Measurements from ENCODE around the gene TNIP1. TPM values are rescaled to one million over a fixed set of nuclear protein-coding genes. Genes with fewer than 3 reads are reported as not detected.
A peak's percentile ranks its signal among the peaks of the same experiment; 100 is the strongest.

Gene TNIP1
- polyA plus RNA-seq, 3 donors: 62.7 to 264 (median 97.5) TPM

DNA sequence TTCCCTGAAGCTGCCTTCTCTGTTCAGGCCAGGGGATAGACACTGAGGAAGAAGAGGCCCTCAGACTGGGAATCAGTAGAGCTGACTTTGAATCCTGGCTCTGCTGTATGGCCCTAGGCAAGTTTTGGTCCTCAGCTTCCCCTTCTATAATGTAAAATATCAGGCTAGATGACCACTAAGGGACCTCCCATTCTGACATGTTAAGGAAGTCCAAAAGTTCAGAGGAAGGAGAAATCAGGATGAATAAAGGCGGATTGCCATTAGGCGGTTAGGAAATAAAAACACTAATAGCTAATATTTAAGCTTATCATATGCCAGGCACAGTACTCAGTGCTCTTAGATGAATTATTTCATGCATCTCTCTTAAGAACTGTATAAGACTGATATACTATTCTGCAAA, 8.9 kb upstream of the TNIP1 start:
- 54 to 70% (median 64%) methylated on average over 2 of the region's 2 CpGs for WGBS, 3 donors
- H3K27ac ChIP-seq (ENCODE audit: low read depth, low read length): no peak overlapping the region

DNA sequence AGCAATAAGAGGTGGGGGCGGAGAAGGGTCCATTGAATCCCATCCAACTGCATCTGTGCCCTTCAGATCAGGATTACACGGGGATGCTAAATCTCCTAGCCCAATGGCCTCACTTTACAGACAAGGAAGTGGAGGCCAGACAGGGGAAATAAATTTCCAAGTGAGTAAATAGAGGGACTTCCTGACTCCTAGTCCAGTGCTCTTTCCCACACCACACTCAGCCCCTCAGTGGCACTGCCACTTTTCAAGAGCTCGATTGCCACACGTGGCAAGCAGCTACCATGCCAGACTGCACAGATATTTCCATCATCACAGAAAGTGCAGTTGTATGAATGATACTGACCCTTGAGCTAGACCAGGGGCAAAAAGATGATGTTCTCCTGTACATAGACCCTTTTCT, 8.2 kb upstream of the TNIP1 start:
- no peak overlapping the region for H3K27ac ChIP-seq (ENCODE audit: low read depth, low read length)
- 76 to 84% (median 84%) methylated on average over 4 of the region's 4 CpGs for WGBS, 3 donors

- no peak overlapping the region for H3K27ac ChIP-seq (ENCODE audit: low read depth, low read length)
- WGBS, 3 donors: 84 to 92% (median 88%) methylated on average over 7 of the region's 7 CpGs
These were observed 6.7 kb upstream of the TNIP1 start for GRCh38 chr5:151087486-151087885.

DNA sequence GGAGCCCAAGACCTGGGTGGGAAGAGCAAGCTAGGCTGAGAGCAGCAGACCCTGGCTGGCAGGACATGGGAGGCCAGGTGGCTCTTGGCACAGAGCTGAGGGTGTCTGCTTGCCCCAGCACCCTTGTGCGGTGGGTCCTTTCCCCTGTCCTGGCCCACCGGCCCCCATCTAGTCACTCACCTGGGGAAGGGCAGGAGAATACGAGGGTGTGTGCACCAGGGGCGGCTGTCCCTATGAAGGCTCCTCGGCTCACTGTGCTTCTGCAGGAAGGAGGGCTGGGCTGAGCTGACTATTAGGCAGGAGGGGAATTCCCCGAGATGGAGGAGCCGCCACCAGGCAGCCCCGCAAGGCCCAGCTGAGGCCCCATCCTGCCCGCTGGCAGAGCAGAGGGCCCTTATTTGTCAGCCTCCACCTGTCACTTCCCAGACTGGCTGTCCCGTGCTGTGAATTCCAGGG, 6.1 kb upstream of the TNIP1 start:
- H3K27ac ChIP-seq (ENCODE audit: low read depth, low read length): no peak overlapping the region
- WGBS, 3 donors: 41 to 71% (median 41%) methylated on average over 10 of the region's 10 CpGs

DNA sequence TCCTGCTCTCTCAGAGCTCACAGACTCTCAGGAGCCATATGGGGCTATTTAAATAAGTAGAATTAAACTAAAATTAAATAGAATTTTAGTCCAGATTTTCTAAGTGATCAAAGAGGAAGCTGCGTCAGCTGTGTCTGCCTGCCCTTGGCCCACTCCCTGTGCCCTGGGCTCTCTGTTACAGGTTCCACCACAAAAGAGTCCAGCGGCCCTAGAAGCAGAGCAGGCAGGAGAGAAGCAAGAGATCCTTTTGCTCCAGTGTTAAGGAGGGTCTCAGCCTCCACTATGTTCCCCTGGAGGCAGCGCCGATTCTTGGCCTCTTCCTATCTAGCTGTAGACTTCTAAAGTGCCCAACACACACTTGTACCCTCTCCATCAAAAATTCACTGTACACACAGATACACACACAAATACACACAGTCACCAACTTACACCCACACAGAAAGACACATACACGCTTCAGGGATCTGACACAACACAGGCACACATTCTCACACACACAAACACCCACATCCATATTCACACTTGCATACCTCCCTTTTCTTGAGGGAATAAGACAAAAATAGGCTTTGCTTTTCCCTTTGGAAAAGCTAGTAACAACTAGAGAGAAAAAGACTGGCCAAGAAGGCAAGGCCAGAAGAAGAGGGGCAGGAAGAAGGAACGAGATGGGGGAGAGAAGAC, 5.5 kb upstream of the TNIP1 start:
- peak overlapping the region; percentile 28 for H3K27ac ChIP-seq (ENCODE audit: low read depth, low read length)
- WGBS, 3 donors: 53 to 87% (median 55%) methylated on average over 6 of the region's 6 CpGs

GRCh38 chr5:151085517-151086041, 4.7 kb upstream of the TNIP1 start:
- 15 to 47% (median 17%) methylated on average over 9 of the region's 9 CpGs for WGBS, 3 donors
- peak overlapping the region; percentile 74 for H3K27ac ChIP-seq (ENCODE audit: low read depth, low read length)

DNA sequence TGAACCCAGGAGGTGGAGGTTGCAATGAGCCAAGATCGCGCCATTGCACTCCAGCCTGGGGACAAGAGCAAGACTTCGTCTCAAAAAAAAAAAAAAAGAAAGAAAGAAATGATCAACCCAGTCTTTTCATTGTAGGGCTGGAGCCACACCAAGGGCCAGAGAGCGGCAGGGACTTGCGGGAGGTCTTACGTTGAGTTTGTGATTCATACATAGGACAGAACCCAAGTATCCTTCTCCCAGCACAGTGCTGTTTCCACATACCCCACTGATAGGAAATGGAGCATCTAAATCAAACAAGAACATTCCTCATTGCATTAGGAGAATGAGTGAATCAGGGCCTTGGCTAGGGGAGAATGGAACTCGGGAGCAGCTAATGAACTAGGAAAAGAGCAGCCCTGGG, 3.5 kb upstream of the TNIP1 start:
- 83 to 97% (median 92%) methylated on average over 7 of the region's 7 CpGs for WGBS, 3 donors
- H3K27ac ChIP-seq (ENCODE audit: low read depth, low read length): no peak overlapping the region

DNA sequence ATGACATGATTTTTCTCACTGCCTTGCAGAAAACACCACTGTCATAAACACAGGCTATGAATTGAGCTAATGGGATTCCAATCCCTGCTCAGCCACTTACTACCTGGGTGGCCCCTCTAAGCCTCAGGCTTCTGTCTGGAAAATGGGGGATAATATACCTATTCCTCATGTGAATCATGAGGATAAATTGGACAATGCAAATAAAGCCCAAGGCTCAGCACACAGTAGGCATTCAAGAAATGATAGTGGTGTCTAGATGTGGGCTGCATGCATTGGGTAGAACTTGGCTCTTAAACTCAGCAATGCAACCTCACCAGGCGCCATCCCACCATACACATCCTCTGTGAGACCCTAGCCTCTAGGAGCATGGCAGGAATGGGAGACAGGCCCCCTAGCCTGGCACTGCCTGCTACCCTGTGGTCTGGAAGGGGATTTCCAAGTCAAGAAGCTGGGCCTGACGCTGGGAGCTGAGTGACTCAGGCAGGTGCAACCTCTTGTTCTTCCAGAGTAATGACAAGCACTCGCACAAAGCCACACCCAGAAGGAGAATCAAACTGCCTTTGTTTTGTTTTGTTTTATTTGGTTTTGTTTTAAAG, 2.3 kb upstream of the TNIP1 start:
- H3K27ac ChIP-seq (ENCODE audit: low read depth, low read length): no peak overlapping the region
- 74 to 81% (median 80%) methylated on average over 3 of the region's 3 CpGs for WGBS, 3 donors

- WGBS, 3 donors: 61 to 72% (median 65%) methylated on average over 6 of the region's 6 CpGs
- no peak overlapping the region for H3K27ac ChIP-seq (ENCODE audit: low read depth, low read length)
These were observed 1.6 kb upstream of the TNIP1 start for GRCh38 chr5:151082282-151082902.

GRCh38 chr5:151081431-151082281, 822 bp upstream of the TNIP1 start:
- H3K27ac ChIP-seq (ENCODE audit: low read depth, low read length): peak overlapping the region; percentile 80
- 12 to 14% (median 14%) methylated on average over 15 of the region's 15 CpGs for WGBS, 3 donors

DNA sequence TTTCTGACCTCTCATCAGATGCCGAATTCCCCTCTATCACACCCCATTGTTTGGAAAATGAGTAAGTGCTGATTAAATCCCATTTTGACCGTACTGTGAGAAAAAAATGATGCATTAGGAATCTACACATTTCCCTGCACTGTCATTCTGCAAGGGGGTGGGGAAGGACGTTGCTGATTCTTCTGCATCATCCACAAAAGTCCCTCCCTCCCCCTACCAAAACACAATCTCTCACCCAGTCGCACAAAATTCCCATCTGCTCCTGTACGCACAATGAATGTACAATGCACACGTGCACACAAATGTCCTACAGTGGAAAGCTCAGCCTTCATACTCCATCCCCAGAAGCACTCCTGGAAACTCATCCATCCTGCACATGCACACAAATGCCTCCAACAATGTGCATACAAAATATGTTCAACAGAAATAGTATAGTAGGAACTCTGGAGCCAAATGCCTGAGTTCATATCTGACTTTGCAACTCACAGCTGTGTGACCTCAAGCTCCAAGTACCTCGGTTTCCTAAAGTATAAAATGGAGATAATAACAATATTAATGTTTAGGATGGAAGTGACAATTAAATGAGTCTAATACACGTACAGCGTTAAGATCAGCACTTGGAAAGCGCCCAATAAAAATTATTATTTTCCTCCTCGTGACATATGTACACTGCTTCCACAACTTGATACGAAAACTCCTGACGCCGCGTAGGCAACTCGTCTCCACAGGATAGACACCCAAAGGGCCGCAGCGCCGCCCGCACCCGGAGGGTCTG, 809 bp downstream of the TNIP1 start:
- no peak overlapping the region for H3K27ac ChIP-seq (ENCODE audit: low read depth, low read length)
- 4 to 9% (median 6%) methylated on average over 21 of the region's 21 CpGs for WGBS, 3 donors

DNA sequence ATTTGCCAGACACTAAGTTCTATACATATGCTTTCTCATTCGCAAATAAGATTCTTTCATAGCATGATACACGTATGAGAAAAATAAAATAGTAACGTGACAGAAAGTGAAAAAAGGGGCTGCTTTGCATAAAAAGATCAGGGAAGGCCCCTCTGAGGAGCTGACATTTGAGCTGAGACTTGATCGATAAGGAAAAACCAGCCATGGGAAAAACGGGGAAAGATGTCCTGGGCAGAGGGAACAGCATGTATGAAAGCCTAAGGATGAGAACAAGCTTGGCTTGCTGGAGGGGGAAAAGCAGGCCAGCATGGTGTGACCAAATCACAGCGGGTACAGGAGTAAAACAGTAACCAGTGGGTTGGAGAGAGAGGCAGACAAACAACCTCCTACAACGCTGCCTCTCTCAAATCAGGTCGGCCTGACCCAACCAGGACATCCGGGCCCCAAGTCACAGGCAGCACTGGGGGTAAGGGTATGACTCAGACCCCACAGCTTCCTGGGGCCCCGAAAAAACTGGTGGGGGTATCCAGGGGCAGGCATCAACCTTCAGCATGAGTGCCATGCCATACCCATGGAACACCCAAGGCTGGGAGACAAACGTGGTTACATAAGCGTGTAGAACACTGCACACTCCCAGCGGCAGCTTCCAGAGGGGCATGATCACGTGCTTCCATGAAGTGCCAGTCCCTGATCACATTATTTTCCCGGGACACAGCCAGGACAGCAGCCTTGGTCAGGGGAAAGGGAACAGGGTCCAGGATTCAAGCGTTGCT, 2.2 kb downstream of the TNIP1 start:
- H3K27ac ChIP-seq (ENCODE audit: low read depth, low read length): no peak overlapping the region

DNA sequence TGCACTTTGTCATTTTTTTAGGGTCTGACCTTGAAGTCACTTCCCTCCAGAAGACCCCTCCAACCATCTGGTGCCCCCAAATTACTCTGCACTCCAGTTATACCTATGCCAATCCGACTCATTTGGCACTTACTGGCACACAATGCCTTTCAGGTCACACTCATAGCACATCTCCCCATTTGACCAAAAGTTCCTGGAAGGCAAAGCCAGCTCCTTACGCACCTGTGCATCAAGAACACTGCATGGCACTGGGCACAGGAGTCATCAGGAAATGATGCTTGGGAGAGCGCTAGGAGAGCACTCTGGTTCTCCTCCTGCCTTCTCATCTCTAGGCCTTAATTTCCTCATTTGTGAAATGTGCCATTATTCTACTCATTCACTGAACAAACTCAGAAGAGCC, 2.9 kb downstream of the TNIP1 start:
- no peak overlapping the region for H3K27ac ChIP-seq (ENCODE audit: low read depth, low read length)
- WGBS, 3 donors: 86 to 98% (median 90%) methylated on average over 3 of the region's 3 CpGs

More for the DNA sequence above, 2.2 kb downstream of the TNIP1 start:
- 67 to 75% (median 74%) methylated on average over 16 of the region's 16 CpGs for WGBS, 3 donors

GRCh38 chr5:151077419-151077818, 3.4 kb downstream of the TNIP1 start:
- H3K27ac ChIP-seq (ENCODE audit: low read depth, low read length): no peak overlapping the region

DNA sequence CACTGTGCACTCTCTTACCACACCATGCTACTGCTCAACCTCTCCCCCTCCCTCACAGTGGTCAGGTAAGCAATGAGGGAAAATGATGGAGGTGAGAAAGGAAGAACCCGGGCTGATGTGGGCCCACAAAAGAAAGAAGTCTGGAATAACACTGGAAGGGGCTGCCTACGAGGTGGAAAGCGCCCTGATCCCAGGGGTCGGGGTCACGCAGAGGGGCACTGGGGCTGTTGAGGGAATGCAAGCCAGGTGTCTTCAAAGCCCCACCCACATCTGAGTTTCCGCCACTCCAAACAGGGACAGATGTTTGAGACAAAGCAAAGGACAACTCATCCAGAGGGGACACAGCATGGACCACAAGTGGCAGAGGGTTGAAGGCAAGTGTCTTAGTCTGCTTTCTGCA, 4.2 kb downstream of the TNIP1 start:
- 92 to 97% (median 95%) methylated on average over 6 of the region's 6 CpGs for WGBS, 3 donors
- H3K27ac ChIP-seq (ENCODE audit: low read depth, low read length): no peak overlapping the region

More at GRCh38 chr5:151077419-151077818, 3.4 kb downstream of the TNIP1 start:
- WGBS, 3 donors: 95 to 97% (median 96%) methylated on average over 9 of the region's 9 CpGs

DNA sequence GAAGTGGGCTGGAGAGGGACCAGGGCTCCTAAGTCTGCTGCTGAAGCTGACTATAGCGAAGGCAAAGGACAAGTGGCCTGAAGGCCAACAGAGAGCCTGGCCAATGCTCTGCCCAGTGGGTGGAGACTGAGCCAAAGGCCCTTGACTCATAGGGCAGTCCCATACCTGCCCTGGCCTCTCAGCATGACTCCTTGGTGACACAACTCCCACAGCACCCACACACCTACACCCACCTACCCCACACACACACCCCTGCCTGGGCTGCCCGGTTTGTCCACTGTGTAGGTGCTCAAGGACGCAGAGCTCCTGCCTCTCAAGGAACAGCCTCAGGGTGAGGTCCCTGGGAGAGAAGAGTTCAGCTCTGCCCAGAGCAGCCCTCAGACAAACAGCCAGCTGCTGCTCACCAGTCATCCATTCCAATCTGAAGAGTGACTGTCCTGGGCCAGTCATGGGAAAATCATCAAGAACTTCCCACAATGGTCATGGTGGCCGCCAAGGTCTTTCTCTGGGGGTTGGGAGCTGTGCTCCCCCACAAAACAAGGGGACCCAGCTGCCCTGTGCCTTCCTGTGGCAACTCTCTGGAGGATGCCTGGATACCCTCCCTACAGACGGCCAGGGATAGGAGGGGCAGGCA, 5.0 kb downstream of the TNIP1 start:
- H3K27ac ChIP-seq (ENCODE audit: low read depth, low read length): no peak overlapping the region
- WGBS, 3 donors: 46 to 88% (median 78%) methylated on average over 5 of the region's 5 CpGs

- 97 to 98% (median 98%) methylated on average over 2 of the region's 2 CpGs for WGBS, 3 donors
- H3K27ac ChIP-seq (ENCODE audit: low read depth, low read length): no peak overlapping the region
These were observed 6.3 kb downstream of the TNIP1 start for GRCh38 chr5:151074557-151074956.

All from adipose tissue (tissue), 3 donors.